HG03025 (cell line): ENCODE data around the gene TEAD3.
"Not testable (repeated sequence)": the region's sequence is repeated elsewhere in the genome, so short reads cannot be mapped to it uniquely, and the experiment has no call there.

Experiments
- ATAC-seq: cut with Tn5 transposase; IDR thresholded peaks from one replicate; pipeline ENCODE4 v1.9.1; 2021; ENCODE audit warnings: mild to moderate bottlenecking, moderate library complexity; ENCODE audit not compliant: unreplicated experiment, low FRiP score

Gene TEAD3

GRCh38 chr6:35453236-35453635 lies 43.6 kb downstream of the TEAD3 start:
- ATAC-seq = no peak

- peak; percentile 91 for ATAC-seq
These were observed 44.4 kb downstream of the TEAD3 start, which contains the start of gene FANCE for GRCh38 chr6:35452183-35453090. FANCE (plus strand) TSS chr6:35452338; CDS start chr6:35452546, 208 bp downstream.

GRCh38 chr6:35451354-35452182 lies 45.3 kb downstream of the TEAD3 start:
- no peak for ATAC-seq

DNA sequence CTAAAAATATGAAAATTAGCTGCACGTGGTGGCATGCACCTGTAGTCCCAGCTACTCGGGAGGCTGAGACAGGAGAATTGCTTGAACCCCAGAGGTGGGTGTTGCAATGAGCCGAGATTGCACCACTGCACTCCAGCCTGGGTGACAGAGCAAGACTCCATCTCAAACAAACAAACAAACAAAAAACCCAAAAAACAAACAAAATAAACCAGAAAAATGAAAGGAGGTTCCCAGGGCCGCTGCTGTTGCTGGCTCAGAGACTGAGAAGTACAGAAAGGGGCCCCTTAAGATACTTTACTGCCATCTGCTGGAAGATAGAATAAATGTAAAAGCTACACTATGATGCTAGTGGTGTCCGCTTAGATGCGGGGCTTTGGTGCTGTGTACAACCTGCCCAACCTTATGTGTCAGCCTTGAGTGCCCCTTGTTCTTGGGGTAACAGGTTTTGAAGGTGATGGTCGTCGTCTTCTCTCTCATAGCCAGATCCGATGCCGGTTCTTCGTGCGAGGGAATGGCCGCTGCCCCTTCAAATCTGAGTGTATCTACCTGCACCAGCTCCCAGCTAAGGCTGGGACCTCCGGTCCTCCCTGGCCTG lies 47.5 kb downstream of the TEAD3 start:
- ATAC-seq = no peak

GRCh38 chr6:35448191-35448590 lies 48.7 kb downstream of the TEAD3 start:
- ATAC-seq = no peak

- ATAC-seq = no peak
These were observed 51.2 kb downstream of the TEAD3 start for GRCh38 chr6:35445691-35446090.

- no peak for ATAC-seq
These were observed 53.4 kb downstream of the TEAD3 start for GRCh38 chr6:35443341-35444030.

DNA sequence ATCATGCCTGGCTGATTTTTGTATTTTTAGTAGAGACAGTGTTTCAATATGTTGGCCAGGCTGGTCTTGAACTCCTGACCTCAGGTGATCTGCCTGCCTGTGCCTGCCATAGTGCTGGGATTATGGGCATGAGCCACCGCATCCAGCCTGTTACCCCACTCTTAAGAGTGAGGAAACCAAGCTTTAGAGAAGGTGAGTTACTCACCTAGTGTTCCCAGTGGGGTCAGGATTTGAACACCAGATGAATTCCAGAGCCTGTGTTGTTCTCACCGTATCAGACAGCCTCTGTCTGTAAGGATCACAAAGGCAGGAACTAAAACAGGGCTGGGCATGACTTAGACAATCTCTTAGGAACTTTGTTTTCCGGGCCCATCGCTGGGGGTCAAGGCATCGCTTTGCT lies 54.2 kb downstream of the TEAD3 start:
- ATAC-seq = no peak

DNA sequence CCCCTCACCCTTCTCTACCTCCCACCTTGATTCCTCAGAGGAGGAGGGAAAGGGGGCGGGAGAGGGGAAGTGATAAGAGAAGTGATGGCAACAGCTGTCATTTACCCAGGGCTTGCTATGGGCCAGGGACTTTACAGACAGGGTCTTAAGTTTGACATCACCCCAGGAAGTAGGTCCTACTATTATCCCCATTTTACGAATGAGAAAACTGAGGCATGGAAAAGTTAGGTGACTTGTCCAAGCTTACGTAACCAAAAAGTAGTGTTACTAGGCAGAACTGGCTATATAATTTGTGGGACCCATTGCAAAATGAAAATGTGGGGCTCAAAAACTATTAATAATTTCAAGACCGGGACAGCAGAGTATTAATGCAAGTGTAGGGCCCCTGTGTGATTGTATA lies 55.2 kb downstream of the TEAD3 start:
- no peak for ATAC-seq

- ATAC-seq = no peak
These were observed 55.7 kb downstream of the TEAD3 start for GRCh38 chr6:35441205-35441604.

- no peak for ATAC-seq
These were observed 57.6 kb downstream of the TEAD3 start for GRCh38 chr6:35439308-35439707.

- ATAC-seq = not testable (repeated sequence)
These were observed 58.4 kb downstream of the TEAD3 start for GRCh38 chr6:35438378-35439065.

DNA sequence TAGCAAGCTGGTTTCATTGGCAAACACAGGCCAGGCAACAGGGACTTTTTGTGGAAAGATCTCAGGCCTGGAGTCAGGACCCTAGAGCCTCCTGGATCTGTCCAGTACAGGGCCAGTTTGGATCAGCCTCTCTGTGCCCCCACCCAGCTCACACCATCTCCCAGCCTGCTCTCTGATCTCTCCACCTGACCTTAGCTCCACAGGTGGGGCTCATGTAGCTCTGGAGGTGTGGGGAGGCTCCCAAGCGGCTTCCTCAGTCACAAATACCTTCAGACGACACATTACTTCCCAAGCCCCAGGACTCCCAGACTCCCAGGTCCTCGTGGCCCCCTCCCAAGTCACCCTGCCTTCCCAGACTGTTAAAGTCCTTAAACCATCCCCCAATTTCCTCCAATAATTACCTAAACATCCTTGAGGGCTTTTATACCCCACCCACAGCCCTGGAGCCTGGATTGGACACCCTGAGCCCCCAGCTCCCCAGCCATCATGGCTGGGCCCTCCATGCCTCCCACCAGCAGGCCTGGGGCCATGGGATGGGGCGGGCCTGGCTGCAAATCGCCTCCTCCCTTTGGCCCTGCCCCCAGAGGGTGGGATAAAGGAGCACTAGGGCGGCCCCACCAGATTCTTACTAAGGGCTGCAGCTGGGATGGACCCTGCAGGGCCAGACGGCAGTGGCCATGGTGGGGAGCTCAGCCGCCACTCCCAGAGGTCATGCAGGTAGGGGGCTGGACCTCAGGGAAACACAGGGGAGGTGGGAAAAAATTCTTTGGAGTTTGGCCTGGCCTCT lies 60.6 kb downstream of the TEAD3 start:
- ATAC-seq = no peak

- no peak for ATAC-seq
These were observed 61.6 kb downstream of the TEAD3 start for GRCh38 chr6:35435074-35435837.

- not testable (repeated sequence) for ATAC-seq
These were observed 64.2 kb downstream of the TEAD3 start for GRCh38 chr6:35432702-35433101.

DNA sequence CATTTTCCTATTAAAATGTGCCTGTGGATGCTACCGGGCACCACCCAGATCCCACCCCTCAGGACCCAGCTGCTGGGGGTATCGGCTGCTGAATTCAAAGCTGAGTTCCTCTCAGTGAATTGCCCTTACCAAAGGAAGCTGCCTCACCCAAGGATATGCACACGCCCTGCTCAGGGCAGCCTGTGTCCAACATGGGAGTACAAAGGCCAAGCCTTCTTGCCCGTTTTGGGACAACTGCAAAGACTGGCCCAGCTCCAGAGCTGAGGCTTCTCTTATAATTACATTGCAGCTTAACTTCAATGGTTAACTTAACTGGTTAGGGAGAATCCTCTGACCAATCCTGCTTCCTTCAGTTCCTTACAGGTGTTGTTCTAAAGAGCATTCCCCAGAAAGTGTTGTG lies 64.6 kb downstream of the TEAD3 start:
- ATAC-seq = no peak

GRCh38 chr6:35429463-35429862 lies 67.4 kb downstream of the TEAD3 start:
- no peak for ATAC-seq

DNA sequence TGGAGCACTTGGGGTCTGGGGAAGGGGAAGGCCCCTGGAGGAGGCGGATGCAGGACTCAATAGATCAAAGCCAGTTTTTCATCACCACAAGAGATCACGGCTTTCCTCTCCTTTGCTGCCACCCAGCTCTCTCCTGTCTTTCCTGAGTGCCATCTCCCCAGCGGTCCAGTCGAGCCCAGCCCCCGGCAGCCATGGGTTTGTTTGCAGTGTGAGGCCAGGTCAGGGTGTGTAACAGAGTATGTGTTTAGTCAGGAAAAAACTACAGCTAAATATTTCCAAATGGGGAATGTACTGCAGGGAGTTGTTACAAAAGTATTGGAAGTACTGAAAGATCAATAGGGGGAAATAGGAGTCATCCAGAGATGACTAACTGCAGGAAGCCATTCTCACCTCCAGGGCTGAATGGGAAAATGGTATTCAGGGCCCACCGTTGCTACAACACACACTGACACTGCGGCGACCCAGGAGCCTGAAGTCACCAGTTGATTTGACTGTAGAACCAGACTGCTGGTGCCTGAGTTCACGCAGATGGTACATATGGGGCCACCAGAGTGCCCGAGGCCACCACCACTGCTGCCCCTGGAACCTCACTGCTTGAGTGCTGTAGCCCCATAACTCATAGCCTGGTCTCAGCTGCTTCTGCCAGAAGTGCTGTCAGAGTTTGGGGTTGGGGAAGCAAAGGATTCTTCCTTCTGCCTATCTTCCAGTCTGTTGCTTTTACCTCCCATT lies 68.3 kb downstream of the TEAD3 start:
- no peak for ATAC-seq
